ENCODE results near the gene TMEM190. TPM values are rescaled to one million over a fixed set of nuclear protein-coding genes. Genes with fewer than 3 reads are reported as not detected.

The TMEM190 gene
- total and polyA plus RNA-seq, 10 of the 15 experiments (the other 5 are each of a cell fraction or from before 2014, with no cell fraction given): not detected

- ATAC-seq (no peak), DNase-seq (ENCODE audit: low read depth, low spot score) (no peak), FAIRE-seq (no peak)
- intact Hi-C loops (cut with micrococcal nuclease; ENCODE audit: unreplicated experiment) (no loop called here), in situ Hi-C loops (cut with MboI) (no loop called here)
- H3K27me3 ChIP-seq (replicated peaks in 1 of 2; ENCODE audit: control insufficient read depth in 2 of 2, insufficient read depth in 2 of 2, low read length in 1 of 2): no peaks in the 10 kb centered on the region; a peak in 1 of 4 replicates
- H3K27ac ChIP-seq (ENCODE audit: control insufficient read depth, insufficient read depth): no peak overlapping the region
- no peak overlapping the region for H3K4me3 ChIP-seq
- H3K9ac ChIP-seq (ENCODE audit: control insufficient read depth, insufficient read depth, low read length): no peak overlapping the region
- ChIA-PET SMC1A (ENCODE audit: uncharacterized antibody, unreplicated experiment) (no interaction called here), POLR2A (no interaction called here), RAD21 (ENCODE audit: unreplicated experiment) (no interaction called here), CTCF (no interaction called here)
- H3K4me1 ChIP-seq (ENCODE audit: control insufficient read depth, insufficient read depth, low read length): peaks cover 5% of the 10 kb centered on the region
- TF ChIP-seq ZBED1 (IDR thresholded peaks at IDR 0.05; ENCODE audit: borderline replicate concordance) (no peak), GATAD2B (conservative IDR thresholded peaks at IDR 0.05; ENCODE audit: low read depth) (no peak), BCL3 (IDR thresholded peaks at IDR 0.05; ENCODE audit: borderline replicate concordance, insufficient read depth, low read depth, low read length, poor library complexity, severe bottlenecking) (no peak), ZNF384 (IDR thresholded peaks at IDR 0.05; ENCODE audit: borderline replicate concordance, low read depth, low read length) (no peak), SP1 (IDR thresholded peaks at IDR 0.05; ENCODE audit: low read depth, low read length) (no peak), MEF2A (IDR thresholded peaks at IDR 0.05; ENCODE audit: insufficient read depth, low read depth, low read length) (no peak), SRF (IDR thresholded peaks at IDR 0.05; ENCODE audit: low read depth in 2 of 2, low read length in 2 of 2) (no peak), MXI1 (IDR thresholded peaks at IDR 0.05; ENCODE audit: low read depth, low read length) (no peak)
- TF ChIP-seq, protein P1, sequence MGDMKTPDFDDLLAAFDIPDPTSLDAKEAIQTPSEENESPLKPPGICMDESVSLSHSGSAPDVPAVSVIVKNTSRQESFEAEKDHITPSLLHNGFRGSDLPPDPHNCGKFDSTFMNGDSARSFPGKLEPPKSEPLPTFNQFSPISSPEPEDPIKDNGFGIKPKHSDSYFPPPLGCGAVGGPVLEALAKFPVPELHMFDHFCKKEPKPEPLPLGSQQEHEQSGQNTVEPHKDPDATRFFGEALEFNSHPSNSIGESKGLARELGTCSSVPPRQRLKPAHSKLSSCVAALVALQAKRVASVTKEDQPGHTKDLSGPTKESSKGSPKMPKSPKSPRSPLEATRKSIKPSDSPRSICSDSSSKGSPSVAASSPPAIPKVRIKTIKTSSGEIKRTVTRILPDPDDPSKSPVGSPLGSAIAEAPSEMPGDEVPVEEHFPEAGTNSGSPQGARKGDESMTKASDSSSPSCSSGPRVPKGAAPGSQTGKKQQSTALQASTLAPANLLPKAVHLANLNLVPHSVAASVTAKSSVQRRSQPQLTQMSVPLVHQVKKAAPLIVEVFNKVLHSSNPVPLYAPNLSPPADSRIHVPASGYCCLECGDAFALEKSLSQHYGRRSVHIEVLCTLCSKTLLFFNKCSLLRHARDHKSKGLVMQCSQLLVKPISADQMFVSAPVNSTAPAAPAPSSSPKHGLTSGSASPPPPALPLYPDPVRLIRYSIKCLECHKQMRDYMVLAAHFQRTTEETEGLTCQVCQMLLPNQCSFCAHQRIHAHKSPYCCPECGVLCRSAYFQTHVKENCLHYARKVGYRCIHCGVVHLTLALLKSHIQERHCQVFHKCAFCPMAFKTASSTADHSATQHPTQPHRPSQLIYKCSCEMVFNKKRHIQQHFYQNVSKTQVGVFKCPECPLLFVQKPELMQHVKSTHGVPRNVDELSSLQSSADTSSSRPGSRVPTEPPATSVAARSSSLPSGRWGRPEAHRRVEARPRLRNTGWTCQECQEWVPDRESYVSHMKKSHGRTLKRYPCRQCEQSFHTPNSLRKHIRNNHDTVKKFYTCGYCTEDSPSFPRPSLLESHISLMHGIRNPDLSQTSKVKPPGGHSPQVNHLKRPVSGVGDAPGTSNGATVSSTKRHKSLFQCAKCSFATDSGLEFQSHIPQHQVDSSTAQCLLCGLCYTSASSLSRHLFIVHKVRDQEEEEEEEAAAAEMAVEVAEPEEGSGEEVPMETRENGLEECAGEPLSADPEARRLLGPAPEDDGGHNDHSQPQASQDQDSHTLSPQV (IDR thresholded peaks at IDR 0.05): no peak
- H3K4me2 ChIP-seq (ENCODE audit: control insufficient read depth, insufficient read depth): no peak overlapping the region
- 48% methylated on average over 11 of the region's 11 CpGs for WGBS (ENCODE audit: insufficient coverage, insufficient replicate concordance, low lambda C conversion rate, missing lambda C conversion rate)
- H3K36me3 ChIP-seq (ENCODE audit: control insufficient read depth in 2 of 2, insufficient read depth in 2 of 2, low read length in 1 of 2): no peaks in the 10 kb centered on the region
- no peaks in the 10 kb centered on the region for H3K79me2 ChIP-seq (ENCODE audit: control insufficient read depth, insufficient read depth, low read length)
- H3K9me3 ChIP-seq (replicated peaks; ENCODE audit: control insufficient read depth, insufficient read depth, low read length): no peaks in the 10 kb centered on the region
- no TSS peak for BruUV-seq (replicated peaks)
- no peak overlapping the region for H2AFZ ChIP-seq (ENCODE audit: control insufficient read depth, low read depth, low read length)
- H4K20me1 ChIP-seq (ENCODE audit: control insufficient read depth, insufficient read depth): no peaks in the 10 kb centered on the region
Measured at GRCh38 chr19:55333870-55334269, 42.8 kb upstream of the TMEM190 start.

All from GM12878 (cell line).